ENCODE data around the gene DLGAP5.

DLGAP5 gene

DNA sequence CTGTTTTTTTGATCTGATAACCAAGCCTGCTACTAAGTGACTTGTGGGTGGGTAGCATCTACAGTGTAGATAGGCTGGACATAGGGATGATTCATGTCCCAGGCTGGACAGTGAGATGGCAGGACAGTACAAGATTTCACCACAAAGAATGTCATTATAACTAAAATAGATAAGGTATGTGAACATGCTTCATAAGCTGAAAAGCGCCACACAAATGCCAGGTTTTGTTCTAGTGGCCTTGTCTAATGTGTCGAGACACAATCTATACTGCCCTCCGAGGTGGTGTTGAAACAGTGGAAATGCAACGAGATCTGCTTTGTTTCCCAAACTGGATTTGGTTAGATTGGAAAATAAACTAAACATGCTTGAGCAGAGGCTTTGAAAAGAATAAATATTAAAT is 58.0 kb downstream of the DLGAP5 start:
- no peaks in the 10 kb centered on the region for H3K27me3 ChIP-seq (replicated peaks)
- peaks cover 3% of the 10 kb centered on the region for H3K36me3 ChIP-seq (replicated peaks)
- TF ChIP-seq, protein P1, sequence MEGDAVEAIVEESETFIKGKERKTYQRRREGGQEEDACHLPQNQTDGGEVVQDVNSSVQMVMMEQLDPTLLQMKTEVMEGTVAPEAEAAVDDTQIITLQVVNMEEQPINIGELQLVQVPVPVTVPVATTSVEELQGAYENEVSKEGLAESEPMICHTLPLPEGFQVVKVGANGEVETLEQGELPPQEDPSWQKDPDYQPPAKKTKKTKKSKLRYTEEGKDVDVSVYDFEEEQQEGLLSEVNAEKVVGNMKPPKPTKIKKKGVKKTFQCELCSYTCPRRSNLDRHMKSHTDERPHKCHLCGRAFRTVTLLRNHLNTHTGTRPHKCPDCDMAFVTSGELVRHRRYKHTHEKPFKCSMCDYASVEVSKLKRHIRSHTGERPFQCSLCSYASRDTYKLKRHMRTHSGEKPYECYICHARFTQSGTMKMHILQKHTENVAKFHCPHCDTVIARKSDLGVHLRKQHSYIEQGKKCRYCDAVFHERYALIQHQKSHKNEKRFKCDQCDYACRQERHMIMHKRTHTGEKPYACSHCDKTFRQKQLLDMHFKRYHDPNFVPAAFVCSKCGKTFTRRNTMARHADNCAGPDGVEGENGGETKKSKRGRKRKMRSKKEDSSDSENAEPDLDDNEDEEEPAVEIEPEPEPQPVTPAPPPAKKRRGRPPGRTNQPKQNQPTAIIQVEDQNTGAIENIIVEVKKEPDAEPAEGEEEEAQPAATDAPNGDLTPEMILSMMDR (IDR thresholded peaks at IDR 0.05; ENCODE audit: low read depth, low read length, missing control alignments), result peak; percentile 50
- in situ Hi-C loops (cut with HindIII; ENCODE audit: low pct_ligation_motif_present, low sequenced_read_pairs), result no loop called here
- DNase-seq, result peak; percentile 72
- no peak overlapping the region for H3K27ac ChIP-seq
- no peak overlapping the region for H3K4me3 ChIP-seq (ENCODE audit: low read depth, low read length)

DNA sequence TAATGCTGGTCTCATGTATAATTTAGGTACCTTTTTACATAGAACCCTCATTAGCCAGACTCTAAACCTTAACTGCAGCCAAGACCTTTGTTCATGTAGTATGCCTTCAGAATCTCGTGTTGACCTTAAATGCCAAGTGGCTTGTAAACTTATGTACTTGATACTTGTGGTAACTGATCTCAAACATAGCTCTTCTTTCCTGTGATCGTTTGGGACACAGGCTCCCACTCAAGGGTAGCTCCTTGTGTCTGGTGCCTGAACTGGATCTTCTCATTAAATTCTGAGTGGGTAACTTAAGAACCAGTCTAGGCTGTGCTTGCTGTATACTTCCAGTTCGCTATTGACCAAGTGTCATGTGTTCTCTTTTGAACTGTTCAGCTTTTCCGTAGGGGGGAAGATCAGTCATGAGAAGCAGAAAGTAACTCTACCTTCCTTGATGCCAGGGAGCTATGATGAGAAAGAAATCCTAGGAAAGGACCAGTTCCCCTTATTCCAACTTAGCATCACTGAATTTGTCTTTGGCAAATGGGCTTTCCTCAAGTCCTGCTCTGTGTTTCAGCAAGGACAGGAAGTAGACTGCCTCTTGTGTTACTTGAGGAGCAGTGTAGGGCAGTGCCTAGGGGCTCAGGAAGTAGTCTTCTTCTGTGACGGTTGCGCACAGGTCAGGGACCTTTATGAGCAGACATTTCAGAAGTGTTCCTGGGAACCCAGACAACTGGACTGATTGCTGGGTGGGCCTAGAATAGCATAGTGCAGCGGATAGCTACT is 59.8 kb downstream of the DLGAP5 start:
- H3K4me3 ChIP-seq (ENCODE audit: low read depth, low read length), result no peak overlapping the region
- DNase-seq, result no peak
- no peak overlapping the region for H3K27ac ChIP-seq

DNA sequence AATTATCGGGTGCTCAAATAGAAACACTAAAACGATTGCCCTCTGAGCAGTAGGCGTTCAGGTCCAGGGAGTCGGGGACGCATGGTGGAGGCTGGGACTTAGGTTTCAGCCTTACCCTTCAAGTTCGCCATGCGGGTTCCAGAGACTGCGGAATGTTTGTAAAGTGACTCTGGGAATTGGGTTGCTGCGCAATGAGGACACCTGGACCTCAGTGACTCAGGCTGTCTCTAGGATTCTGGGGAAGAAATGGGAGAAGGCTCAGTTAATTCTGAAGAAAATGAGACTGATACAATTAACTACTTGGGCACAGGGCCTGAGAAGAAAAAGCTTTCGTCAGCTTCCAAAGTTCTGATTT is 61.2 kb downstream of the DLGAP5 start:
- in situ Hi-C loops (cut with HindIII; ENCODE audit: low pct_ligation_motif_present, low sequenced_read_pairs), result no loop called here
- Histone ChIP-seq H3K4me3 (ENCODE audit: low read depth, low read length) (peak overlapping the region; percentile 74), H3K27me3 (replicated peaks) (no peaks in the 10 kb centered on the region), H3K36me3 (replicated peaks) (no peaks in the 10 kb centered on the region), H3K27ac (peak overlapping the region; percentile 45)
- TF ChIP-seq, protein P1 (IDR thresholded peaks at IDR 0.05; ENCODE audit: low read depth, low read length, missing control alignments), result no peak
- DNase-seq, result no peak

More for the DNA sequence above, 59.8 kb downstream of the DLGAP5 start:
- no peaks in the 10 kb centered on the region for H3K27me3 ChIP-seq (replicated peaks)
- TF ChIP-seq, protein P1 (IDR thresholded peaks at IDR 0.05; ENCODE audit: low read depth, low read length, missing control alignments), result peak; percentile 24
- in situ Hi-C loops (cut with HindIII; ENCODE audit: low pct_ligation_motif_present, low sequenced_read_pairs), result no loop called here
- H3K36me3 ChIP-seq (replicated peaks), result no peaks in the 10 kb centered on the region

DNA sequence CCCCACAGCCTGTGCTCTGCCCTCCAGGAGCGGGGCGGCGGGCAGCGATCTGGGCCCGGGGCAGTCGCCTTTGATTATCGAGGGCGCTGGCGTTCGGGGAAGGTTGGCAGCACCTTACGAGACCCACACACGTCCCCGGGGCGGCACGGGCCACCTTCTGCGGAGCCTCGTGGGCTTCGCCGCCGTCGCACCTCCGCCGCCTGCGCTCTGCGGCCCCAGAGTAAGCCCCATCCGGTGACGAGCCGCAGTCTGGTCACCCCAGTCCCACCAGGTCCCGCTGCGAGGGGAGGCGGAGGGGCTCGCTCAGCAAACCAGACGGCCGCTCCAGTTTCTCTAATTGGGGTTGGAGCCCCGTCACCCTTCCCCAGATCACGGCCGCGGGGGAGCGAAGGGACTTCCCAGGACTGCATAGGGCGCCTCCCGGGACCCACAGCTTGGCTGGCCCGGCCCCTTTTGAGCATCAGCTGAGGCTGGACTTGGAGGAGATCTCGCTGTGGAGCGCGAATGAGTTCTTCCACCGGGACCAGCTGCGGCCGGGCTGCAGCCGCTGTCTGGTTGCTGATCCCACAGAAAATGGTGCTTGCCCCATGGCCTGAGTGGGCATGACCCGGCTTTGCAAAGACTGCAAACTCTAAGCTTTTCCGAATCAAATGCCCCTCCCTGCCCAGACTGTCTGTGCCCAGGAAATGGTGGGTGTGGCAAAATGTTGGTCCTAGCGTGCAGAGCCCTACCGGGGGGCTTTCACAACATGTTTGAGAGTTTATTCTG is 61.8 kb downstream of the DLGAP5 start:
- TF ChIP-seq, protein P1 (IDR thresholded peaks at IDR 0.05; ENCODE audit: low read depth, low read length, missing control alignments), result no peak
- peak overlapping the region; percentile 45 for H3K27ac ChIP-seq
- in situ Hi-C loops (cut with HindIII; ENCODE audit: low pct_ligation_motif_present, low sequenced_read_pairs), result no loop called here

DNA sequence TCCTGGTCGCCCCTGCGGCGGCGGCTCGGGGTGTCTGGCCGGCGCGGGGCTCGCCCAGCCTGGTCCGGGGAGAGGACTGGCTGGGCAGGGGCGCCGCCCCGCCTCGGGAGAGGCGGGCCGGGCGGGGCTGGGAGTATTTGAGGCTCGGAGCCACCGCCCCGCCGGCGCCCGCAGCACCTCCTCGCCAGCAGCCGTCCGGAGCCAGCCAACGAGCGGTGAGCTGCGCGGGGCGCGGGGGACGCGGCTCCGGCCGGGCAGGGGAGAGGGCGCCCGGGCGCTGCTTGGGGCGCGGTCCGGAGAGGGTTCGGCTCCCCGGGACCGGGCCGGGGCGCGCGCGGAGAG is 62.3 kb downstream of the DLGAP5 start, which contains the start of gene LGALS3:
TSS of gene LGALS3 (plus strand) at position 167 of the 342 bp plus-strand sequence. CDS start 8,122 bp downstream, outside the sequence.
- no peak for DNase-seq
- H3K27ac ChIP-seq, result peak within 1 kb of the TSS; percentile 45
- in situ Hi-C loops (cut with HindIII; ENCODE audit: low pct_ligation_motif_present, low sequenced_read_pairs), result no loop called here
- no peaks in the 10 kb centered on the region for H3K36me3 ChIP-seq (replicated peaks)
- no peaks in the 10 kb centered on the region for H3K27me3 ChIP-seq (replicated peaks)
- peak within 1 kb of the TSS; percentile 74 for H3K4me3 ChIP-seq (ENCODE audit: low read depth, low read length)
- TF ChIP-seq, protein P1 (IDR thresholded peaks at IDR 0.05; ENCODE audit: low read depth, low read length, missing control alignments), result no peak

More for the DNA sequence above, 61.8 kb downstream of the DLGAP5 start:
- Histone ChIP-seq H3K36me3 (replicated peaks) (no peaks in the 10 kb centered on the region), H3K27me3 (replicated peaks) (no peaks in the 10 kb centered on the region), H3K4me3 (ENCODE audit: low read depth, low read length) (peak overlapping the region; percentile 74)
- peak; percentile 73 for DNase-seq

Data from brain microvascular endothelial cell (primary cell).